Stimulated activated CD8-positive, alpha-beta memory T cell treated with anti-CD3 and anti-CD28 coated beads, Interleukin-15, amount 100 ng/mL, for 48 hours (primary cell): ENCODE results near the gene SLC25A34.

Experiments
- DNase-seq, 2 donors: peaks; one replicate each; pipeline ENCODE4 v3.0.0-alpha.2; 2020; ENCODE audit warnings: low read depth in 2 of 2

The SLC25A34 gene

DNA sequence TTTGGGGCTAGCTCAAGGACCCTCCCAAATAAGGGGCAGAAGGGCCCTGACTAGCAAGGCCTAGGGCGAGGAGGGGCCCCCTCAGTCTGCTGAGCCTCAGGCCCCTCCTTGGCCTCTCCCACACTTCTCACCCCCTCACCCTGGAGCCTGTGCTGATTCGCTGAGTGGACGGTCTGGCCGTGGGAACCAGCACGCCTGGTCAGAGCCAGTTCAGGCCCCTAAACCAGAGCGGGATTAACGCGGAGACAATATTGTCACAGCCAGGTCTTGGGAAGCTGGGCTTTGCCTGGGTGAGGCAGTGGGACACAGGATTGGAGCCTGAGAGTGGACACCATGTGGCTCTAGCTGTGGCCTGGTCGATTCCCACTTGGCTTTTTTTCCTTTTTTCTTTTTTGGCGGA, 17.7 kb downstream of the SLC25A34 start:
- no peak for DNase-seq

- DNase-seq: no peak
Observed at GRCh38 chr1:15755021-15755645, 19.1 kb downstream of the SLC25A34 start.

GRCh38 chr1:15755646-15756040, 19.6 kb downstream of the SLC25A34 start:
- DNase-seq: no peak

DNA sequence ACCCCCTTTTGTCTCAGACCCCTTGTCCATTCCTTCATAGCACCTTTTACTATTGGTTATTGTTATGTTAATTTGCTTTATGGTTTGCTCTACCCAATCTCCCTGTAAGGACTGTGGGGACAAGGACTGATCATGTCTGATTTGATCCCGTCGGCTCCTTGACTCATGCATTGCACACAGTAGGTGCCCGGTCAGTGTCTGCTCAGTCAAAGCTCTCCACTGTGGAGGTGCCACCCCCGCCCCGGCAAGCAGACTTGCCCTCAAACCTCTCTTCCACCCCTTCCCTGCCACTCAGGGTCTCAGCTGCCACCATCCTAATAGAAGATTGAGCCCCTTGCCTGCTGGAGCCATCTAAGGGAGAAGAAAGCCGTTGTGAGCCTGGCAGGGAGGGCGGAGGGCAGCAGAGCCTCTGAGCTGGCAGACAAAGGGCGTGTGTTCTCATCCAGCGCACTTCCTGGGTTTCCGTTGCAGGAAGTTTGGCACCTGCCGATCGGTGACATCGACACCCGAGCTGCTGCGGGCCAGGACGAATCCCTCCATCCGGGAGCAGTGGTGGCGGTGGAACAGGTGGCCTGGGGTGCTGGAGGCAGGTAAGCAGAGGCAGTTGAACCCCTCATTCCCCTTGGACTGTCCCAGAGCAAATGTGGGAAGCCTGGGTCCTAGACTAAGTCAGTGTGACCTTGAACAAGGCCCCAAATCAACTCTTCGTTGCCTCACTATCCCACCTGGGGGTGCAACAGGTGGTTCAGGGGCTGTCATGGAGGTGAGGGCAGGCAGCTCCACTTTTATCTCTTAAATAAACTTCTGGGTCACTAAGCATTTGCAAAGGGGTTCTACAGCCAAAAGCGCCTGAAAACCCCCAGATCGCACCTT, 20.3 kb downstream of the SLC25A34 start:
- no peak for DNase-seq

DNA sequence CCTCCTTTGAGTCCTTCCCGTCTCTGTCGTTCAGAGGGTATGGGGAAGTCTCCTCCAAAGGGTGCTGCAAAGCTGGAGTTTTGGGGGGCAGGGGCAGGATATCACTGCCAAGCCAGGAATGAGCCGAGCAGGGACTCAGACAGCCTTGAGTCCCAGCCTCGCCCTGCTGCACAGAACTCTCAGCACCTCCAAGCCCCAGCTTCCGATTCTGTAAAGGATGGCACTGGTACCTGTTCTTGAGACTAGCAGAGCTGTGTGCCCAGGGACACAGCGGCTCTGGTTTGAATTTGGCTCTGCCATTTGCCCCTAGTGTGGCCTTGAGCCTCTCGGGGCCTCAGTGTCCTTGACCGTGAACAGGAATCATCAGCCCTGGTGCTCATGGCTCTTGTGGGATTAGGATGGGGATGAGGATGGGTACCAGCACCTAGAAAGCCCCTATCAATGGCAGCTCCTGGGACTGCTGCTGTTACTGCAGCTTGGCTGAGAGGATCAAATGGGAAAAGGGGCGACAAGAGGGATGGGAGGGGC, 21.0 kb downstream of the SLC25A34 start:
- no peak for DNase-seq

GRCh38 chr1:15757575-15758342, 21.7 kb downstream of the SLC25A34 start:
- DNase-seq: no peak

DNA sequence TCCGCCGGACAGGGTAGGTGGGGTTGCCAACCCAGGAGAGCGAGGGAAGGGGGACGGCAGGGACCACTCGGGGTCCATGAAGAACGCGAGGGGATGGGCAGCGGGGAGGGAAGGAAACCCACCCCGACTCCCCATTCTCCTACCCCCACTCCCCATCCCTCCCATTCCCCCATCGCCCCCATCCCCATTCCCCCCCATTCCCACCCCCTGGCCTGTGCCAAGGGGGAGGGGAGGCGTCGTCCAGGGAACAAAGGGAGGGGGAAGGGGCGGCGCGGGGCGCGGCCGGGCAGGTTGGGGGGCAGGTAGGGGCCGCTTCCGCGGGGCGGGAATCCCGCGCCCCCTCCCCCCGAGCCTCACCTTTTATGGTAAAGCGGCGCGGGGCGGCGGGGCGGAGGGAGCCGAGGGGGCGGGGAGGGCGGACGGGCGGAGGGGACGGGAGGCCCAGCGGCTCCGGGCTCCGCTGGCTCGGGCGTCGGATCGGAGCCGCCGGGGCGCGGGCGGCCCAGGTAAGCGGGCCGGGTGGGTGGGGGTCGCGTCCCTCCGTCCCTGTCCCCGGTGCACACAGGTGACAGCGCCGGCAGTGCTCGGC, 22.4 kb downstream of the SLC25A34 start, which contains the start of gene FBLIM1:
FBLIM1 (plus strand) TSS at position 453 of the 589 bp plus-strand sequence. CDS start 6,189 bp downstream, outside the sequence.
- DNase-seq: no peak

- DNase-seq: no peak
Observed at GRCh38 chr1:15758953-15759661, 23.0 kb downstream of the SLC25A34 start.

DNA sequence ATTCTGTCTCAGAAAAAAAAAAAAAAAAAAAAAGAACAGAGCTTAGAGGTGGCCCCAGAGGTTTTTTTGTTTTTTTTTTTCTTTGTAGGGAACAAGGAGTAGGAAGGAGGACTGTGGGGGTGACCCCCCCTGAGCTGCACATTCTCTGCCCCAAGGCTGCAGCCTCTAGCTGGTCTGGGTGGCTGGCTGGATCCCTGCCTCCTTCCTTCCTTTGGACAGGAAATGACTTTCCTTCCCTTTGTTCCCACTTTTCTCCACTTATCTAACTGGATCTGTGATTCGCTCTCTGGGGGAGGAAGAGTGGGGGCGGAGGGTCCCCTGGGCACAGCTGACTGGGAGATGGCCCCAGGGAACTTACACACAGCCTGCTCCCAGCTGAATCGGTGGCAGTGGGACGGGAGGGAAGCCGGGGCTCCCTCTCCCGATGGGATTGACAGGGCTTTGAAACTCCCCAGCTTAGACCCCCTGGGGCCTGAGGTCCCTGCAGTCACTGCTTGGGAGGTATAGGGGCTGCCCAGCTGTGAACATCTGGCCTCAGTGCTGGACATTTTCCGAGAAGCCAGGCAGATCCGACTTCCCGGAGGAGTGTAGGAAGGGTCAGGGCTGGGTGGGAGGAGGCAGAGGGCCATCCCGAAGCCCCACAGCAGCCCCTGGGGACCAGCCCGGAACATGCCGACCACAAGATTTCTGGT, 24.6 kb downstream of the SLC25A34 start:
- DNase-seq: no peak

GRCh38 chr1:15761366-15762128, 25.5 kb downstream of the SLC25A34 start:
- DNase-seq: no peak

DNA sequence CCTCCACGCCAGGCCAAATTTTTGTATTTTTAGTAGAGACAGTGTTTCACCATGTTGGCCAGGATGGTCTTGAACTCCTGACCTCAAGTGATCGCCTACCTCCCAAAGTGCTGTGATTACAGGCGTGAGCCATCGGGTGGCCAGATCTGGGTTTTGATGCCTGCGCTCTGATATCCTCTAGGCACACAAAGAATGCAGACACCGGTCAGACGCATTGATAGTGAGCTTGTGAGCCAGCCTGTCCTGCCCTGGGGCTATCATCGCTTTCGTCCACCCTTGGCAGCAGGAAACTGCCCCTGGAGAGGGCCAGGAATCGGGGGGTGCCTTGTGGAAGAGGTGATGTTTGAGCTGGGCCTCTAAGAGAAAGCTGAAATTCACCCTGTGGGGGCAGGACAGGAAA, 26.5 kb downstream of the SLC25A34 start:
- no peak for DNase-seq

GRCh38 chr1:15764269-15764764, 28.3 kb downstream of the SLC25A34 start:
- no peak for DNase-seq

GRCh38 chr1:15764890-15765289, 28.8 kb downstream of the SLC25A34 start:
- DNase-seq: no peak

DNA sequence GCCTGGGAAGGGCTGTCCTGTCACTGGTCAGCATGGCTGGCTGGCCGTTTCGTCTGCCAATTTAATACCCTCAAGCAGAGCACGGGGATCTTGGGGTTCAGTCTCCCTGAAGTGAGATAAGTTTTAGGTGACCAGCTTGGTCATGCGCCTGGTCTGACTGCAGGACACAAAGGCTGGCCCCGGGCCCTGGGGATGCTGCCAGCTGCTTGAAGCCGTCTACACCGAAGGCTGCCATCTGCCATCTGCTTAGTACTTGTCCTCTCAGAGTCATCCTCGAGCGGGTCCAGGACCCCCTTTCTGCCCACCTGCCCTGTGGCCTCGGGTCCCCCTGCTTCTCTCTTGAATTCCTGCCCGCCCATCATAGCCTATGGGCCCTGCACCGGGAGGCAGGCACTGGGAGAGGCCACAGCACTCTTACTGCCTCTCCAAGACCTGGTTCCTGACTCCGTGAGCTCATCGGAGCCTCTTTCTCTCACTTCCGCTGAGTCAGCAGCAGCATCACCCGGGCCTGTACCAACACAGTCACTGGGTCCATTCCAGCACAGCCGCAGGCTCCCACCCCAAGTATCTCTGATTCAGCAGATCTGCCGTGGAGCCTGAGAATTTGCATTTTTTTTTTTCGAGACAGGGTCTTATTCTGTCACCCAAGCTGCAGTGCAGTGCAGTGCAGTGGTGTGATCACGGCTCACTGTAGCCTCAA, 29.6 kb downstream of the SLC25A34 start:
- no peak for DNase-seq

- no peak for DNase-seq
Observed at GRCh38 chr1:15767941-15768340, 31.9 kb downstream of the SLC25A34 start.

- DNase-seq: no peak
Observed at GRCh38 chr1:15768388-15768787, 32.3 kb downstream of the SLC25A34 start.

DNA sequence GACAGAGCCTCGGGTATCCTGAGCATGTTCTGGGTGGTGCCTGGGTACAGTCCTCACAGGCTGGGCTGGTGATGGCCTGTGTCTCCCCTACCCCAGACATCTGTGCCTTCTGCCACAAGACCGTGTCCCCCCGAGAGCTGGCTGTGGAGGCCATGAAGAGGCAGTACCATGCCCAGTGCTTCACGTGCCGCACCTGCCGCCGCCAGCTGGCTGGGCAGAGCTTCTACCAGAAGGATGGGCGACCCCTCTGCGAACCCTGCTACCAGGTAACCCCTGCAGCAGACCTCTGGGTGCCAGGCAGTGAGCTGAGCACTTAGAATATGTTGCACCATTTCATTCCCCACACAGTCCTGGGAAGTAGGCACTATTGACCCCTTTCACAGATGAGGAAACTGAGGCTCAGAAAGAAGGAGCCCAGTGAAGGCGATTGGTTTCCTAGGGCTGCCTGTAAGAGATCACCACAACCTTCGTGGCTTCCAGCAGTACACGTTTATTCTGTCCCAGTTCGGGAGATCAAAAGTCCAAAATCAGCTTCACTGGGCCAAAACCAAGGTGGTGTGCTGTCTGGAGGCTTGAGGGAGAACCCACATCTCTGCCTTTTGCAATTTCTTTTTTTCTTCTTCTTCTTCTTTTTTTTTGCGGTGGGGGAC, 34.4 kb downstream of the SLC25A34 start:
- no peak for DNase-seq

DNA sequence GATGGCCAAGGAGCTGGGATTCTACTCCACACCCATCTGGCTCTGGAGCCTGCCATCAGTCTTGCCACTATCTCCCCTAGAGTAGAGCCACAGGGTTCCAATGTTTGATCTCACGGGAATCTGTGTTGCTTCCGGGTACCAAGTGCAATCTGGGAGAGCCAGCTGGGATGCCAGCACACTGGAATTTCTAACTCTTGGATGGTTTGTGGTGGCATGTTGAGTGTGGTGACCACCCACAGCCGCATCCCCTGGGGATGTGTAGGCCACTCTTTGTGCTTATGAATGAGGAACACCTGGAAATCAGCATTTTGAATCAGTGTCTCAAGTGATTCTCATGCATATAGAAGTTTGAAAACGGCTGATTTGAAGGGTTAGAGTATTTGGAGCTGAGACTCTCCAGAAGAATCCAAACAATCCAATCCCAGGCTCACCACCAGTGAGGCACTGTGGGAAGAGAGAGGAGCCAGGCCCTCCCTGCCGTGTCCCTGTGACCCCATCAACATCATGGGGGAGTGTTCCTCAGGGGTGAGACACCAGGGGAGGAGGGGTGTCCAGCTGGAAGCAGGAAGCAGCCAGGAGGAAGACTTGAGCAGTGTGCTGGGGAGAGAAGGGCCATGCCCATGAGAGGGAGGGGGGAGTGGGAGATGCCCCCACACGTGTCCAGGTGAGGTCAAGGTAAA, 35.9 kb downstream of the SLC25A34 start:
- no peak for DNase-seq
